HPDE6-E6E7 (cell line): ENCODE results near the gene CORO7.

Experiments used
- DNase-seq: peaks from one replicate; pipeline ENCODE4 v3.0.0; 2011; ENCODE audit warnings: missing footprints; ENCODE audit errors: extremely low spot score

The CORO7 gene

DNA sequence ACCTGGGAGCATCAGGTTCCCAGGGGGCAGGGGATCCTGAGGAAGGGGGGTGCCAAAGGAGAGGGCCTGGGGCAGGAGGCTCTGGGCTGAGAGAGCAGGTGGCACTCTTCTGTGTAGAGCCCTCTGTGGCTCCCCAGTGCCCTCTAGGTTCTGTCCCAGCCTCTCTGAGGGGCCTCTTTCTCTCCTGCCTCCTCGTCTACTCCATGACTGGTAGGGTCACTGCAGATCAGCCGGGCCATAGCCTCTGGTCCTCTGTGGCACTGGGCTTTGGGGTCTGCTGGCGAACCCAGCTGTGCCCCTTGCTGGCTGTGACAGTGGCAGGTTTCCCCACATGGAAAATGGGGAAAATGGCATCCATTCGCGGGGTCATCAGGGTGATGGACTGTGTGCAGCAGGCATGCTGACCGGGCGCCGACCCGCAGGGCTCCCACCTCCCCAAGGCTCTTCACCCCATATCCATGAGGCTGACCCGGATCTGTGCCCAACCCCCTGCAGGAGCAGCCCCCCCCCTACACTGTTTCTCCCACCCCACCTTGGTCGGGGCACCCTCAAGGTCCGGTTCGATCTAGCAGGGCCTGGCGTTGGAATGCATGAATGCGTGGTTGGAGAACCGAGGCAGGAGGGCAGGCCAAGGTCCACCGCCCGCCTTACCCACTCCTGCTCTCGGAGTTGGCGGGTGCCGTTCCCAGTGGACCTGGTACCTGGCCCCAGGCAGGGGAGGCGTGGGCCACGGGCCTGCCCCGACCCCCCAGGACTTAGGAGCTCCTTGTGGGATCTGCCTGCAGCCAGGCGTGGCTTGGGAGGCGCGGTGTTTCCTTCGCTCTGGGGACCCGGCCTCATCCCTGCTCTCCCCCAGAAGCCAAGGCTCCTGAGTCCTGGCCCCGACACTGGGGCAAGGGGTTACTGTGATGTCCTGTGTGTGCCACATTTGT lies 94.0 kb downstream of the CORO7 start:
- DNase-seq = no peak

- no peak for DNase-seq
Measured at GRCh38 chr16:4321286-4322120, 94.9 kb downstream of the CORO7 start.

DNA sequence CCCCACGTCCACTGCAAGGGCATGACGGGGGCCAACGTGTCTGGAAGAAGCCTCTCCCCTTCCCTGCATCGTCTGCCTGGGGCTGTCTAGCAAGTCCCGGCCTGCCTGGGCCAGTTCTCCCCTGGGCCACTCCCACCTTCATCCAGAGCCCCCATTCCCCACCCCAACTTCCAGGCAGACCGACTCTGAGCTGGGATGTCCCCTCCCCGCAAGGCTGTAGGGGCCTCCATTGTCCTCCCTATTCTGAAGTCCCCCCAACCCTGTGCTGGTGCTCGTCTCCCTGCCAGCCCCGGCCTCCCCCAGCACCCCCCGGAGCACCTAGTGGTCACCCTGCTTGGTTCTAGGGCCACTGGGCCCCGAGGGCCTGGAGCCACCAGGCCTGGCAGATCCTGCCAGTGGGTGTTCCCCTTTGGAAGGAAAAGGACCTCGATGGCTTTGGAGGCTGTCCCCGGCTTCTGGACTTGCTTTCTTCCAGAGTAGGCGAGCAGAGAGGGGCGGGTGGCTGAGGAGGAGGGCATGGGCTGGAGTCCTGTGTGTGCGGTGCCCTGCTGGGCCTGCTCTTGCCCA lies 95.7 kb downstream of the CORO7 start:
- no peak for DNase-seq

- no peak for DNase-seq
Measured at GRCh38 chr16:4319454-4320421, 96.7 kb downstream of the CORO7 start.

DNA sequence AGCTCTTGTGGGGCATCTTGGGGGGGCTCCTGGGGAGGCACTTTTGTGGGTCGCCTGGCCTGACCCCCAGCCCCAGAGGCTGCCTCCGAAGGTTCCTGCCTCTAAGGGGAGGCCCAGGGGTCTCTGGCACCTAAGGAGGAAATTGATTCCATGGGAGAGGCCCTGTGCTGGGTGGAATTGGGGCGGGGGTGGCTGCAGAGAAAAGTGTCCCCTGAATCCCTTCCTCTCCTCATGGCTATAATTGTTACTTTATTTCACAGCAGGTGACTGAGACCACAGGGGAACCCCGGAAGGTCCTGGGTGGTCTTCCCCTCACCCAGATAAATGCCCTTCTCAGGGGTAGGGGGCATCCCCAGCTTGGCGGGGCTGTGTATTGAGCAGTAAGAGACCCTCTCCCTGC lies 97.4 kb downstream of the CORO7 start:
- no peak for DNase-seq

DNA sequence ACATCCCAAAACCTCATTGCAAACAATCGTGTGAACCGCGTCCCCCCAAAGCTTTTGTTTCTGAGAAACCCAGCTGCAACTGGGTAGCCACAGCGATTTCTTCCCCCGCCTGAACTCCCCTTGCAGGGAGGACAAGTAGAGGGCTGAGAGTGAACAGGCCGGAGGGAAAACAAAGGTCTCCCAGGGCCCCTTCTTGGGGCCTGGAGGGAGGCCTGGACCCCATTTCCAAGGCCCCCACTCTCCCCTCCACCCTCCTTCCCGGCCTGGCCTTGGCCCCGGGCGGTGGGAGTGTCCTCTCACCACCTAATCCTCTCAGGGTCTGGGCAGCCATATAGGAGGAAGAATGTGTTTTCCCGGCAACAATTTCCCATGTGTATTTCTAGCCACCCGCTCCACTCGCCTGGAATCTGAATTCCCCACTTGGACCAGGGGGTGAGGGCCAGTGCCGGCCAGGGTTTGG lies 97.9 kb downstream of the CORO7 start:
- DNase-seq = no peak

DNA sequence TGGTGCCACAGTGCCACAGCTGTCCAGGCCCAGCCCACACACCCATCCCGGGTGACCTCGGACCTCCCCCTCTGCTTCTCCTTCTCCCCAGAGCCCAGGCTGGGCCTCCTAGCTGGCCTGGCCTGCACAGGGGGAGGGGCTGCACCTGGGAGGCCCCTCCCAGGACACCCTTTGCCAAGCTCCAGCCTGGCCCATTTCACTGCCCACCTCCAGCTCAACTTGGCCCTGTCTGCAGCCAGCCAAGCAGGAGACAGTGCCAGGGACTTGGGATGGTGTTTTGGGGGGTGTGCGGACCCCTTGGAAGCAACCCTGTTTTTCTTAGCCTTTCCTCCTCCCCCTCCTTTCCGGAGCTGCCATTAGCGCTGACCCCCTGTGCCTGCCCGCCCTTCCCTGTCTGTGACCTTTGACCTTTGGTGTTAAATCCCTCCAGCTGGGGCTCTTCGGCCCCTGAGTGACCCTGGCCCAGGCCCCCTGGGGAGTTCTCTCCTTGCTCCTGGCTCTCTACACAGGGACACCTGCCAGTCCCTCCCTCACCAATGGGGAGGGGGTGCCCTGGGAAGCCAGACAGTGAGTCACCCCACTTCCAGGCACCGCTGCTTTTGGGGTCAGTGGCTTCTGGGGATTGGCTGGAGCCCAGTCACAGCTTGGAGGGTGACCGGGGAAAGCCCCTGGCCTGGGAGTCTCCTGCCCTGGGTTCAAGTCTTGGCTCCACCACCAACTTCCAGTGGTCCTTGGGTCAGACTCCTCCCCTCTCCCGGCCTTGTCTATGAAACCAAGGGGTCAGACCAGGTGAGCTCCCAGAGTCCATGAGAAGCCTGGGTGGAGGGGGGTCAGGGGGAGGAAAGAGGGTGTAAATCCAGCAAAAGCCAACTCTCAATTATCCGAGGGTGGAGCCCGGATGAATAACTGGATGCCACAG lies 98.6 kb downstream of the CORO7 start:
- no peak for DNase-seq

DNA sequence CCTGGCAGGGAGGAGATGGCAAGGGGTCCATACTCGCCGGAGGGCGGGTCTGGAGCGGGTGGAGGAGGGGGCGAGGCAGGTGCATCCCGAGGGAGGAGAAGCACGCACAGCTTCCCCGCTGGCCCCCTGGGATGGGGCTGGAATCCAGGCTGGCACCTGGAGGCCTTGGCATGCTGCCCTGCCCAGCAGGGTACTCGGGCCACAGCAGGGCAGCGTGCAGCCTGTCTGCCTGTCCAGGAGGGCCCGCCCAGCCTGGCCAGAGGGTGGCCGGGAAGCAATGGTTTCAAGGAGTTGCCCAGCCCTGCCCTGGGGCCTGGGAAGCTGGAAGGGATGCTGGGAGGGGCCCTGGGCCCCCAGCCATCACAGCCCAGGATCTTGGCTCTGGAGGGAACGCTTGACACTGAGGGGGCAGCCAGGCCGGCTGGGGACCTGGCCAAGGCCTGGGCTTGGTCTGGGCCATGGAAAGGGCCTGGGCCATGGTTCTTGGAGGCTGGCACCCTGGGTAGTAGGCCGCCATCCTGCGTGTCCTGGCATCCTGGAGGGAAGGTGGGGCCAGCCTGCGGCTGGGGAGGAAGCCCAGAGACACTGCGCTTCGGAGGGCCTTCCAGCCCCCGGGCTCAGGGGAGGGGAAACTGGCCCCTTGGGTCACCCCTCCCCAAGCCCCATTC lies 99.4 kb downstream of the CORO7 start:
- no peak for DNase-seq

- no peak for DNase-seq
Measured at GRCh38 chr16:4316108-4316863, 100.1 kb downstream of the CORO7 start.

- no peak for DNase-seq
Measured at GRCh38 chr16:4315186-4316107, 100.9 kb downstream of the CORO7 start, which contains the start of gene GLIS2. GLIS2 (plus strand) TSS chr16:4316067; CDS start chr16:4332281, 16,214 bp downstream.

DNA sequence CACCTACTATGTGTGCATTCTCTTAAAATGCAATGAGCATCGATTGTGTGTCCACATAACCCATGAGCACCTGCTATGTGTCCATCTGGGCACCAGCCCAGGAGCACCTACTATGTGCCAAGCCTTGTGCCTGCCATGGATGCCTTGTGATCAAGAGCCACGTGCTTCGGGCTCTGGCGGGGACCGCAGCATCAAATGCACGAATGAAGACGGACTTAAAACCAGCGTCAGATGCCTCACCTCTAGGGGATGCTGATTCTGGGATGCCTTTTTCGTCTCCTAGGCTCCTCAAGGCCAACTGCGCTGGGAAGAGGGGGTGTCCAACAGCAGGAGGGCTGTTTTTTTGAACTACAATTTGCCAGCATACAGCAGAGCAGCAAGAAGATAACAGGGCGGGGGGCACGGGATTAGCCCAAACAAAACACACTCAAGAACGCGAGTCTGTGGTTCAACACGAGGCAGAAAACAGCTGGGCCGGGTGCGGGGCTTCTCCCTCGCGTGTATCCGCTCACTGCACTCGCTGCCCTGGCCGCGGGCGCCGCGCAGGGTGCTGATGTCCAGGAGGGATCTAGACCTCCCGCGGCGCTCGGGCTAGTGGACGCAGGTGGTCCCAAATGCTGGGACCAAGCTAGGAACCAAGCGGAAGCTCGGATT lies 101.7 kb downstream of the CORO7 start:
- DNase-seq = no peak

DNA sequence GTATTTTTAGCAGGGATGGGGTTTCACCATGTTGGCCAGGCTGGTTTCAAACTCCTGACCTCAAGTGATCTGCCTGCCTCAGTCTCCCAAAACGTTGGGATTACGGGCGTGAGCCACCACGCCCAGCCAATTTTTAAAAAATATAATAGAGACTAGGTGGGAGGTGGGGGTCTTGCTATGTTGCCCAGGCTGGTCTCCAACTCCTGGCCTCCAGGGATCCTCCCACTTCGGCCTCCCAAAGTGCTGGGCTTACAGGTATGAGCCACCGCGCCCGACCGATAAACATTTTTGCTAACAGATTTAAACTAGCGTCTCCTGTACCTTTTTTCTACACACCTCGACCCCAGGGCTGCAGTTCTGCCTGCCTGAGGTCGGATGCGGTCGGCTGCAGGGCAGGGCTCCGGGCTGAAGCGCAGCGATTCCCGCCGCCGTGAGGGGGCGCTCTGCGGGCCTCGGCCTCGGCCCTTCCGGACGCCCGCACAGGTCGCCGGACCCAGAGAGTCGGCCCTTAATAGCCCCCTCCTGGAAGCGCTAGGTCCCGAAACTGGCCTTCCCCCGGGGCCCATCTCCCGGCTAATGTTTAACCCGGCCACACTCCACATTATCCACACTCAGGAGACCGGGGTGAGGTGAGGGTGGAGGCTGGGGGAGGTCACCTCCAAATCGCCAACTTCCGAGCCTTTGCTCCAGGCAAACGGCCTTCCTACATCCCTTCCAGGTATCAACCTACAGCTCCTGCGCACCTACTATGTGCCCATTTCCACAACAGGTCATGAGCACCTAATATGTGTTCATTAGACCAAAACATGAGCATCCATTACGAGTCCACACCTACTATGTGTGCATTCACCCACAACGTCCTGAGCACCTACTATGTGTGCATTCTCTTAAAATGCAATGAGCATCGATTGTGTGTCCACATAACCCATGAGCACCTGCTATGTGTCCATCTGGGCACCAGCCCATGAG lies 102.5 kb downstream of the CORO7 start:
- no peak for DNase-seq

DNA sequence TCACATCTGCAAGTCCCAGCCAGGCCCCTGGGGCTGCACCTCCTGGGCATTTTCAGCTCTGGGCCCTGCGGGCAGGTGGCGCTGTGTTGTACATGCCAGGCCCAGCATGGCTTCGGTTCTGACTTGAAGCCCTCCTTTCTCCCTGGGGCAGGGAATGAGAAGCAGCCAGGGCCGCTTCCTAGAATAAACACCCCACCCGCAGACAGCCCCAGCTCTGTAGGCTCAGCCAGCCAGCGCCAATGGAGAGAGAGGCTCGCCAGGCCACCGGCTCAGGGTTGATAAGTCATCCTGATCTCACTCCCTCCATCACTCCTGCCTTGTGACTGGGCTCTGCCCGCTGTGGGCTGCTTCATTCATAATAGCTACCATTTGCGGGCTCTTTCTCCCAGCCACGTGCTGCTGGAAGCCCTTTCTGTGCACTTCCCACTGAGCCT lies 106.5 kb downstream of the CORO7 start:
- no peak for DNase-seq

DNA sequence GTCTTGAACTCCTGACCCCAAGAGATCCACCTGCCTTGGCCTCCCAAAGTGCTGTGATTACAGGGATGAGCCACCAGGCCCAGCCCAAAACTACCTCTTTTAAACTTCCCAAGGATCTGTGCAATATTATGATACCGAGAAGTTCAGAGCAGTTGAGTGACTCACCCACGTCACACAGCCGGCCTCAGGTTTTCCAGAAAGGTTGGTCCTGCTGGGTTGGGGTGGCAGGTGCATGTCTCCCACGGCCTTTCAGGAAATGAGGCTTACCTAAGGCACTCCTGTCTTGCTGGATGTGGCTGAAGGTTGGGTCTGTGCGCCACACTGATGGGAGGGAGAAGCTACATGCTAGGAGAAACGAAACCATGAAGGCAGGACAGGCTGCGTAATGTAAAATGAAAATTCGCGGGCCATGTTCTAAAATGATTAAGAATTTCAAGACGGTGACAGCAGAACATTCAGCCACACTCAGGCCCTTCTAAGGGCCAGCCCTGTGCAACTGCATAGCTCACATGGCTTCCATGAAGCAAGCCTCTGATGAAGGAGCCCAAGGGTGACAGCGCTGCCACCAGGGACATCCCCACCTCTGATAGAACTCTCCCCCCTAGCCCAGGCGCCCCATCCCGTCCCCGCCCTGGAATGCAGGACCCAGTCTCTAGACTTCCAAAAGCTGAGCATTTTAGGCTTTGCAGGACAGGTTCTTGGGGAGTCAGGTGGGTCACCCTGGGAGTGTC lies 107.1 kb downstream of the CORO7 start:
- no peak for DNase-seq
